Measurements from ENCODE around the gene TPK1. TPM values are rescaled to one million over a fixed set of nuclear protein-coding genes. Genes with fewer than 3 reads are reported as not detected.
A peak's percentile ranks its signal among the peaks of the same experiment; 100 is the strongest.

TPK1 gene
- total RNA-seq, 1 donor from 2014 or later: 1.7 TPM

DNA sequence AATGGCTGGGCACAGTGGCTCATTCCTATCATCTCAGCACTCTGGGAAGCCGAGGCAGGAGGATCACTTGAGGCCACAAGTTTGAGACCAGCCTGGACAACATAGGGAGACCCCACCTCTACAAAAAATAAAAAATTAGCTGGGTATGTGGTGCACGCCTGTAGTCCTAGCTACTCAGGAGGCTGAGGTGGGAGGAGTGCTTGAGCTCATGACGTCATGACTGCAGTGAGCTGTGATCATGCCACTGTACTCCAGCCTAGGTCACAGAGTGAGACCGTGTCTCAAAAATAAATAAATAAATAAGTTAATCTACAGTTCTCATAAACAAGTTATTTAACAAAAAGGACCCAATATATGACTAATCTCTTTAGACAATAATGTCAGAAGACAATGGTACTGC, 76.2 kb downstream of the TPK1 start:
- DNase-seq (ENCODE audit: extremely low spot score in 2 of 2): no peak
- Histone ChIP-seq H3K4me1 (no peaks in the 10 kb centered on the region), H3K27me3 (no peaks in the 10 kb centered on the region), H3K4me3 (no peak overlapping the region), H3K9me3 (no peaks in the 10 kb centered on the region), H3K27ac (no peak overlapping the region), H3K36me3 (no peaks in the 10 kb centered on the region)
- TF ChIP-seq POLR2AphosphoS5 (IDR thresholded peaks at IDR 0.05; ENCODE audit: insufficient read depth in 1 of 2, low read depth in 1 of 2) (no peak), CTCF (IDR thresholded peaks at IDR 0.05) (no peak), POLR2A (IDR thresholded peaks at IDR 0.05) (no peak)
- intact Hi-C loops (cut with DNase I): no loop called here

DNA sequence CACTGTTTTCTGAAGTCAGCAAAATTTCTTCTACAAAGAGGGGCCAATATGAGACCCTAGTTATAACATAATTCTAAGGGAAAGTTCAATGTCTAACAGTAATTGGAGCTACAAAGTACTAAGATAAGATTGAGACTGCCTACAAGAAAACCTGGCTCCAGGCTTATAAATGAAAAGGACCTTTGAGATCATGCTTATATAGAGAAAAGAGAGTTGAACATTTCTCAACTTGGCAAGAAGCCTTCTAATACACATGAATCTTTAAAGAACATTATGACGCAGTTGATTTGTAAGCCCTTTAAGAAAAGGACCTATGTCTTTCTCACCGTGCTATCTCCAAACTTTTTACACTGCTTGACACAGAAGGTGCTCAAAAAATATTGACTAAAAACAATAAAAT, 87.9 kb downstream of the TPK1 start:
- TF ChIP-seq POLR2A (IDR thresholded peaks at IDR 0.05) (no peak), POLR2AphosphoS5 (IDR thresholded peaks at IDR 0.05; ENCODE audit: insufficient read depth in 1 of 2, low read depth in 1 of 2) (no peak)
- intact Hi-C loops (cut with DNase I): no loop called here
- Histone ChIP-seq H3K36me3 (no peaks in the 10 kb centered on the region), H3K27me3 (no peaks in the 10 kb centered on the region), H3K4me1 (no peaks in the 10 kb centered on the region), H3K9me3 (no peaks in the 10 kb centered on the region), H3K4me3 (no peak overlapping the region), H3K27ac (no peak overlapping the region)
- DNase-seq (ENCODE audit: extremely low spot score in 2 of 2): no peak

GRCh38 chr7:144738708-144739314, 97.0 kb downstream of the TPK1 start:
- TF ChIP-seq POLR2A (IDR thresholded peaks at IDR 0.05) (no peak), CTCF (IDR thresholded peaks at IDR 0.05) (peak in 2 of 3 experiments; percentile 13 to 25), POLR2AphosphoS5 (IDR thresholded peaks at IDR 0.05; ENCODE audit: insufficient read depth in 1 of 2, low read depth in 1 of 2) (no peak)
- intact Hi-C loops (cut with DNase I): no loop called here
- Histone ChIP-seq H3K4me1 (no peaks in the 10 kb centered on the region), H3K27ac (no peak overlapping the region), H3K36me3 (no peaks in the 10 kb centered on the region), H3K9me3 (no peaks in the 10 kb centered on the region), H3K27me3 (no peaks in the 10 kb centered on the region), H3K4me3 (no peak overlapping the region)
- no peak for DNase-seq (ENCODE audit: extremely low spot score in 2 of 2)

DNA sequence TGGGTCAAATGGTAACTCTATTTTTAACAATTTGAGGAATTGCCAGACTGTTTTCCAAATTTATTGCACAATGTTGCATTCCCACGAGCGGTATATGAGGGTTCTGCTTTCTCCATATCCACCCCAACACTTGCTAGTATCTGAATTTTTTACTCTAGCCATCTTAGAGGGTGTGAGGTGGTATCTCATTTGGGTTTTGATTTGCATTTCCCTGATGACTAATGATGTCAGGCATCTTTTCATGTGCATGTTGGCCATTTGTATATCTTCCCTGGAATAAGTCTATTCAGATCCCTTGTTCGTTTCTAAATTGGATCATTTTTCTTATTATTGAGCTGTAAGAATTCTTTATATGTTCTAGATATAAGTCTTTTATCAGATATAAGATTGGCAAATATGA, 97.7 kb downstream of the TPK1 start:
- Histone ChIP-seq H3K27me3 (no peaks in the 10 kb centered on the region), H3K27ac (no peak overlapping the region), H3K4me3 (no peak overlapping the region), H3K9me3 (no peaks in the 10 kb centered on the region), H3K4me1 (no peaks in the 10 kb centered on the region), H3K36me3 (no peaks in the 10 kb centered on the region)
- TF ChIP-seq CTCF (IDR thresholded peaks at IDR 0.05): no peak
- intact Hi-C loops (cut with DNase I): no loop called here
- no peak for DNase-seq (ENCODE audit: extremely low spot score in 2 of 2)

- intact Hi-C loops (cut with DNase I): no loop called here
- DNase-seq (ENCODE audit: extremely low spot score in 2 of 2): no peak
- no peaks in the 10 kb centered on the region for H3K9me3 ChIP-seq
- no peak for TF ChIP-seq POLR2AphosphoS5 (IDR thresholded peaks at IDR 0.05; ENCODE audit: insufficient read depth in 1 of 2, low read depth in 1 of 2)
- TF ChIP-seq CTCF (IDR thresholded peaks at IDR 0.05): no peak
- no peaks in the 10 kb centered on the region for H3K4me1 ChIP-seq
- no peak overlapping the region for H3K27ac ChIP-seq
- no peak overlapping the region for H3K4me3 ChIP-seq
- H3K36me3 ChIP-seq: no peaks in the 10 kb centered on the region
- H3K27me3 ChIP-seq: no peaks in the 10 kb centered on the region
These were observed 98.9 kb downstream of the TPK1 start for GRCh38 chr7:144736880-144737493.

Data from vagina (tissue), 2 donors.